GM19397 (cell line): Measurements from ENCODE around the gene MAN1A1.

Source experiments
- ATAC-seq: cut with Tn5 transposase; IDR thresholded peaks from one replicate; pipeline ENCODE4 v1.9.1; 2021; ENCODE audit warnings: mild to moderate bottlenecking, moderate library complexity; ENCODE audit not compliant: unreplicated experiment

Gene MAN1A1

DNA sequence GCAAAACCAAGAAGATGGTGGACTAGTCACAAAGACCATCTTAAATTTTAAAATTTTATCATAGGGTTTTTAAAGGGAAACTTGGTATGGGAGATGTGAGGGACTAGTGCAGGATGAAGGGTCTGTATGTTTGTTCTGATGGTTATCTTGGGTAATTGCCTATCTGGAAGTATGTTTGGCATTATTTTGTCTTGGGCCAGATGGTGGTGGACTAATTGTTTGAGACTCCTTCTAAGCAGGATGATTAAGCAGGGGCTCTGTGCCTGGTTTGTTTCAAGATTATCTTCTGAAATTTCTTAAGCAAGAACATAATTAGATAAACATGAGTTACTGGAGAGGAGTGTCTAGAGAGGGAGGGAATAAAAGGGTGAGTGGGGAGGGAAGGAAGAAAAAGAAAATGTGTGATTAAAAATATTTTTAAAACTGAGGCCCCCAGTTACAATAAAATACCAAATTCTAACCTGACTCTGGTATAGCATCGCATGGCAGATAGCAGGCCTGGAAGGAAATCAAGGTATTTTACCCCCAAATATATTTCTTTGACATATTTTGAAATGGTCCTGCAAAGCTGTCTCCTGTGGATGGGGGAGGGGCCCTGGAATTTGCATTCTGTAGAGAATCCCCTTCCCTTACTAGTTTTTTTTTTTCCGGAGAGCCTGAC is 221.2 kb downstream of the MAN1A1 start:
- no peak for ATAC-seq

DNA sequence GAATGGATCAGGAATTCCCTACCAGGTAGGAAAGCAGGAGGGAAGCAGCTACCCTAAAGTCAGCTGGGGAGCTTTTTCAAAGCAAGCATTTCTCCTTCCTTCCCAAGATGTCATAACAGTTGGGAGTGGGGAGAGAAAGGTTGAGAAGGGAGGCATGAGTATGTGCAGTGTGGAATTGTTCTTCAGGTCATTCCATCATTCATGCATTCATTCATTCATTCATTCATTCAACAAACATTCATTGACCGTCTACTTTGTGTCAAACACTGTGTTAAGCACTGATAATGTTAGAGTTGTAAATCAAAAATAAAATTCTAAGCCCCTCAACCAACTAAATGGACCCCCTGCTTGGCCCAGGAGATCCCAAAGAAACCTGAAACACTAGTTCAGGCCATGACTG is 221.9 kb downstream of the MAN1A1 start:
- no peak for ATAC-seq
